Esophagus (tissue), 2 donors: ENCODE results near the gene DLK2. TPM values are rescaled to one million over a fixed set of nuclear protein-coding genes. Genes with fewer than 3 reads are reported as not detected.

Experiments
- H3K27ac ChIP-seq, 2 donors: one replicate each; pipeline ENCODE4 v1.5.1; 2013; ENCODE audit warnings: low read depth in 2 of 2, mild to moderate bottlenecking in 2 of 2, inconsistent platforms in 1 of 2, low read length in 1 of 2, moderate library complexity in 1 of 2
- H3K27me3 ChIP-seq, 2 donors: one replicate each; pipeline ENCODE4 v1.6.1; 2013; ENCODE audit warnings: low read length in 2 of 2, control low read depth in 1 of 2, mild to moderate bottlenecking in 1 of 2; ENCODE audit not compliant: insufficient read depth in 2 of 2, control insufficient read depth in 1 of 2
- H3K36me3 ChIP-seq, 2 donors: one replicate each; pipeline ENCODE4 v1.6.1; 2013; ENCODE audit warnings: low read length in 1 of 2; ENCODE audit not compliant: control insufficient read depth in 2 of 2, insufficient read depth in 2 of 2
- H3K4me1 ChIP-seq, 2 donors: one replicate each; pipeline ENCODE4 v1.6.1; 2013; ENCODE audit warnings: low read length in 1 of 2; ENCODE audit not compliant: control insufficient read depth in 2 of 2, insufficient read depth in 2 of 2
- H3K4me3 ChIP-seq, 2 donors: one replicate each; pipeline ENCODE4 v1.5.1; 2013; ENCODE audit warnings: low read length in 2 of 2, mild to moderate bottlenecking in 2 of 2, low read depth in 1 of 2, moderate library complexity in 1 of 2
- H3K9me3 ChIP-seq, 2 donors: one replicate each; pipeline ENCODE4 v1.6.1; 2013; ENCODE audit warnings: mild to moderate bottlenecking in 2 of 2, low read depth in 1 of 2, low read length in 1 of 2, moderate library complexity in 1 of 2; ENCODE audit not compliant: control insufficient read depth in 2 of 2, insufficient read depth in 1 of 2
- WGBS, 2 donors: extraction: QIAGEN DNeasy Blood & Tissue Kit; methylation state at CpG; one replicate each; pipeline ENCODE4 v1.1.7; 2013; 5-methylcytosine and 5-hydroxymethylcytosine counted together
- polyA plus RNA-seq, 2 donors: library from polyadenylated mRNA; stranded (reverse); fragments of 200-250 nt; gene quantifications; one replicate each; pipeline ENCODE4 v1.2.3, GENCODE V29; 2013
- donor health status: healthy with polysubstance abuse.
- donor health status: Bipolar disorder and iron deficiency.

Gene DLK2
- polyA plus RNA-seq, 2 donors = 11.3 to 18.7 TPM

DNA sequence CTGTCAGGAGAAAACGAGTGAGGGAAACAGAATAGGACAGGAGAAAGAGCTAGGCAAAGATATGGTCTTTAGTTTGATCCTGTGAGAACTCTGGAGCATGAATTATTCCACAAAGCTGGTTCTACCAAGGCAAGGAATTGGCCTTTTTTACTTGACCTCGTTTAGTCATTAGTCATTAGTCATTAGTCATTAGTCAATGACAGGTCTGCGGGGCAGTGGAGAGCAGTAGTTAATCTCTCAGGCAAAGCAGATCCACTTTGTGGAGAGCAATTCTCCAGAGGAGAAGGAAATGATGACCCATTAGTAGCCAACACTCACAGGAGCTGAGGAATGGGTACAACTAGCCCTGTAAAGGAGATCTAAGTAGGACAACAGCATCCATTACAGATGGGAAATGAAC, 50.0 kb downstream of the DLK2 start:
- Histone ChIP-seq H3K27me3 (no peaks in the 10 kb centered on the region), H3K9me3 (no peaks in the 10 kb centered on the region), H3K27ac (no peak overlapping the region), H3K4me1 (no peaks in the 10 kb centered on the region), H3K4me3 (no peak overlapping the region), H3K36me3 (no peaks in the 10 kb centered on the region)
- 24 to 32% methylated on average over 3 of the region's 3 CpGs for WGBS, 2 donors

DNA sequence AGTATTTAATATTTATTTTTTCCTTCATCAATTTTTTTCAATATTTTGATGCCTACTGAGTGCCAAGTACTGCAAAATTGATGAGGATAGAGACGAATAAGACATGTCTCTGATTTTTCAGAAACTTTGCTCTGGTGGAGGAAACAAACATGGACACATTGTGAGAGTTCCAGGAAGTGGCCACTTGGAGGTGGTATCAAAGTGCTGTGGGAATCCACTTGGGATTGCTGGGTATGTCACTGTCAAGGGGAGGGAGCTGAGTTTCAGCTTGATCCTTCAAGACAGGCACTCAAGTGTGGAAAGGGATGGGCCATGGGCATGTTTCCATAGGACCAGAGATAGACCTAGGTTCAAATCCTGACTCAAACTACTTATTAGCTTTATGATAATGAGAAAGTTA, 52.5 kb downstream of the DLK2 start:
- H3K27me3 ChIP-seq = no peaks in the 10 kb centered on the region
- no peaks in the 10 kb centered on the region for H3K9me3 ChIP-seq
- no peak overlapping the region for H3K4me3 ChIP-seq
- no peaks in the 10 kb centered on the region for H3K4me1 ChIP-seq
- H3K27ac ChIP-seq = no peak overlapping the region
- no peaks in the 10 kb centered on the region for H3K36me3 ChIP-seq
- 76 to 80% methylated on average over 1 of the region's 1 CpG for WGBS, 2 donors

DNA sequence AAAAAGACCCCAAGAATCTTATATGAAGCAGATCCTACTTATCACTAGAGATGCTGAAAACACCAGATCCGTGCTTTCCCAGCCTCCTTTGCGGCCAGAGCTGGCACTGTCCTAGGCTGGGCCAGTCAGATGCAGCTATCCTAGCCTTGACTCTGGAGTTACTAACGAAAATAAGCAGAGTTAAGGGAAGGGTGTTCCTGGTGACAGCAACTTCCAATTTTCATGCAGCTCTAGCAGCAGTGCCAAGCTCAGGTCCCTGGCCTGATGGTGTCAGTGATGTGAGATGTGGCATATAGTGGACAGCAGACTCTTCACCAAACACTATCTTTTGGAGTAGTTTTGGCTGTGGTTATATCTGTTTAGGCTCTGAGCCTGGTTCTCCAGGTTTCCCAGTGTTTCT, 53.6 kb downstream of the DLK2 start:
- H3K27me3 ChIP-seq = no peaks in the 10 kb centered on the region
- WGBS, 2 donors = 85 to 89% methylated on average over 3 of the region's 3 CpGs
- no peak overlapping the region for H3K4me3 ChIP-seq
- no peaks in the 10 kb centered on the region for H3K36me3 ChIP-seq
- no peaks in the 10 kb centered on the region for H3K9me3 ChIP-seq
- H3K27ac ChIP-seq = no peak overlapping the region
- no peaks in the 10 kb centered on the region for H3K4me1 ChIP-seq

Other genes with a start within 250 kb of the DLK2 start
- 100 to 1,000 TPM in 1 of 2 donors, 10 to 100 TPM in 1; 62.3 to 115 TPM for gene DNPH1, start 226.1 kb downstream of the DLK2 start, polyA plus RNA-seq
- under 1 TPM; 0.02 TPM for gene TTBK1, start 212.1 kb downstream of the DLK2 start, polyA plus RNA-seq
- not detected for gene SLC22A7, start 157.3 kb downstream of the DLK2 start, polyA plus RNA-seq
- 1 to 10 TPM in 1 of 2 donors, under 1 TPM in 1; 0.40 to 1.2 TPM for gene CRIP3, start 146.7 kb downstream of the DLK2 start, polyA plus RNA-seq
- 1 to 10 TPM; 3.2 to 4.8 TPM for gene ZNF318, start 85.9 kb downstream of the DLK2 start, polyA plus RNA-seq
- gene ABCC10, start 28.0 kb downstream of the DLK2 start, polyA plus RNA-seq = 10 to 100 TPM; 13.3 to 40.6 TPM
- 10 to 100 TPM; 10.5 to 15.1 TPM for gene TJAP1, start 22.0 kb upstream of the DLK2 start, polyA plus RNA-seq
- gene LRRC73, start 54.8 kb upstream of the DLK2 start, polyA plus RNA-seq = under 1 TPM; 0.14 to 0.24 TPM
- 10 to 100 TPM; 54.3 to 64.1 TPM for gene YIPF3, start 61.4 kb upstream of the DLK2 start, polyA plus RNA-seq
- gene POLR1C, start 61.5 kb upstream of the DLK2 start, polyA plus RNA-seq = 10 to 100 TPM; 21.5 to 38.9 TPM
- 10 to 100 TPM; 10.1 to 14.3 TPM for gene XPO5, start 120.5 kb upstream of the DLK2 start, polyA plus RNA-seq
- gene POLH, start 120.6 kb upstream of the DLK2 start, polyA plus RNA-seq = 1 to 10 TPM; 3.5 to 5.0 TPM
- 10 to 100 TPM; 62.2 to 76.8 TPM for gene GTPBP2, start 173.7 kb upstream of the DLK2 start, polyA plus RNA-seq
- 10 to 100 TPM; 10.1 to 23.6 TPM for gene MAD2L1BP, start 180.3 kb upstream of the DLK2 start, polyA plus RNA-seq
- under 1 TPM; 0.14 to 0.16 TPM for gene RSPH9, start 189.5 kb upstream of the DLK2 start, polyA plus RNA-seq
- gene MRPS18A, start 232.2 kb upstream of the DLK2 start, polyA plus RNA-seq = 10 to 100 TPM; 33.3 to 70.0 TPM